Glutamatergic neuron (in vitro differentiated cells): ENCODE results near the gene COPS7A. TPM values are rescaled to one million over a fixed set of nuclear protein-coding genes. Genes with fewer than 3 reads are reported as not detected.

ENCODE experiments used
- DNase-seq: peaks from one replicate; pipeline ENCODE4 v3.0.0; 2022
- H3K27ac Mint-ChIP-seq: one replicate; pipeline ENCODE4 v1.8.0; 2020; ENCODE audit warnings: mild to moderate bottlenecking, mixed read lengths, inconsistent platforms; ENCODE audit not compliant: unreplicated experiment
- H3K27me3 Mint-ChIP-seq: one replicate; pipeline ENCODE4 v1.8.0; 2020; ENCODE audit warnings: mild to moderate bottlenecking, moderate library complexity, mixed read lengths, inconsistent platforms; ENCODE audit not compliant: unreplicated experiment
- H3K36me3 Mint-ChIP-seq: one replicate; pipeline ENCODE4 v1.8.0; 2020; ENCODE audit warnings: mild to moderate bottlenecking, mixed read lengths, inconsistent platforms; ENCODE audit not compliant: unreplicated experiment
- H3K4me1 Mint-ChIP-seq: one replicate; pipeline ENCODE4 v1.8.0; 2020; ENCODE audit warnings: mild to moderate bottlenecking, low read depth, mixed read lengths, inconsistent platforms; ENCODE audit not compliant: unreplicated experiment
- H3K4me3 Mint-ChIP-seq: one replicate; pipeline ENCODE4 v1.8.0; 2020; ENCODE audit warnings: mild to moderate bottlenecking, mixed read lengths, inconsistent platforms; ENCODE audit not compliant: unreplicated experiment
- H3K9me3 Mint-ChIP-seq: one replicate; pipeline ENCODE4 v1.8.0; 2020; ENCODE audit warnings: mild to moderate bottlenecking, moderate library complexity, mixed read lengths, inconsistent platforms; ENCODE audit not compliant: unreplicated experiment
- CTCF ChIP-seq: fragments of 200-600 bp; sonication (generic); IDR thresholded peaks from one replicate; pipeline ENCODE4 v1.5.0; 2021; ENCODE audit not compliant: partially characterized antibody, unreplicated experiment
- total RNA-seq: library from RNA; stranded (reverse); fragmentation: NEBNext Ultra II Directional; extraction: Animal tissue kit (Norgen Biotek cat#: 25700); gene quantifications from one replicate; pipeline ENCODE4 v1.2.1, GENCODE V29; 2021; ENCODE audit not compliant: unreplicated experiment

COPS7A gene
- total RNA-seq, 1 donor from 2014 or later = 25.9 TPM

GRCh38 chr12:6766651-6767349, 43.0 kb downstream of the COPS7A start:
- Mint-ChIP-seq H3K27me3 (peaks cover 47% of the 10 kb centered on the region), H3K4me3 (peak overlapping the region; percentile 99), H3K36me3 (peaks cover 5% of the 10 kb centered on the region), H3K9me3 (peaks cover 48% of the 10 kb centered on the region), H3K27ac (peak overlapping the region; percentile 99), H3K4me1 (peaks cover 30% of the 10 kb centered on the region)
- DNase-seq = peak; percentile 80
- TF ChIP-seq CTCF = peak; percentile 33

- Mint-ChIP-seq H3K27me3 (peaks cover 47% of the 10 kb centered on the region), H3K4me1 (peaks cover 28% of the 10 kb centered on the region), H3K27ac (peak overlapping the region; percentile 99), H3K9me3 (peaks cover 45% of the 10 kb centered on the region), H3K4me3 (peak overlapping the region; percentile 99), H3K36me3 (peaks cover 6% of the 10 kb centered on the region)
- TF ChIP-seq CTCF = no peak
- peak; percentile 42 for DNase-seq
Measured at GRCh38 chr12:6767353-6768319, 43.8 kb downstream of the COPS7A start.

- no peak for TF ChIP-seq CTCF
- Mint-ChIP-seq H3K36me3 (peaks cover 6% of the 10 kb centered on the region), H3K27ac (peak overlapping the region; percentile 99), H3K9me3 (peaks cover 45% of the 10 kb centered on the region), H3K4me1 (peaks cover 26% of the 10 kb centered on the region), H3K4me3 (peak overlapping the region; percentile 99), H3K27me3 (peaks cover 49% of the 10 kb centered on the region)
- DNase-seq = peak; percentile 33
Measured at GRCh38 chr12:6768437-6768914, 44.6 kb downstream of the COPS7A start.

- peaks cover 45% of the 10 kb centered on the region for H3K9me3 Mint-ChIP-seq
- peak; percentile 90 for DNase-seq
- H3K27me3 Mint-ChIP-seq = peaks cover 48% of the 10 kb centered on the region
- peak overlapping the region; percentile 99 for H3K4me3 Mint-ChIP-seq
- TF ChIP-seq CTCF = no peak
- H3K4me1 Mint-ChIP-seq = peaks cover 22% of the 10 kb centered on the region
- peak overlapping the region; percentile 99 for H3K27ac Mint-ChIP-seq
- H3K36me3 Mint-ChIP-seq = peaks cover 6% of the 10 kb centered on the region
Measured at GRCh38 chr12:6768990-6769389, 45.1 kb downstream of the COPS7A start.
